RPMI7951 (cell line): ENCODE measurements around the gene PIAS1. TPM values are rescaled to one million over a fixed set of nuclear protein-coding genes. Genes with fewer than 3 reads are reported as not detected.
"Not testable (repeated sequence)": the region's sequence is repeated elsewhere in the genome, so short reads cannot be mapped to it uniquely, and the experiment has no call there.

Experiments
- DNase-seq: peaks from one replicate; pipeline ENCODE4 v3.0.0-alpha.2; 2012; ENCODE audit warnings: low read depth
- total RNA-seq: library from RNA; depleted of rRNA; stranded (reverse); fragments of >200 nt; shearing (Covaris generic); gene quantifications from 2 replicates; pipeline ENCODE4 v1.2.3, GENCODE V29; 2014

Gene PIAS1
- total RNA-seq, 1 experiment from 2014 or later = 38.8 TPM

- no peak for DNase-seq
These were observed 164.2 kb downstream of the PIAS1 start for GRCh38 chr15:68218331-68218730.

- DNase-seq = no peak
These were observed 165.0 kb downstream of the PIAS1 start for GRCh38 chr15:68218847-68219798.

DNA sequence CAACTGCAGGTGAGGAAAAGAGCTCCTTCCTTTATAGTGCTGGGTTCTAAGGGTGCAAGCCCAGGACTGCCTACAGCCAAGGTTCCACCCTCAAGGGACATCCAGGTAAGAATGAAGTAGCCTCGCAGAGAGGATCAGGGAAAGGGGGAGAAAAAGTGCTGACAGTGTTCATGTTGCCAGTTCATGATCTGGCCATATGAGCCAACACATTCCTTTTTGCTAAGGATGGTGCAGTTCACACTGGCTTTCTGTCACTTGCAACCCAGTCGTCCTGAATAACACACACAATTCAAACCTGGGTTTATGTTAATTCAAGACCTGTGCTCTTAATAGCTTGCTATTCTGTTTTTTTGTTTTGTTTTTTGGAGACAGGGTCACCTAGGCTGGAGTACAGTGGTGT is 166.4 kb downstream of the PIAS1 start:
- DNase-seq = no peak

DNA sequence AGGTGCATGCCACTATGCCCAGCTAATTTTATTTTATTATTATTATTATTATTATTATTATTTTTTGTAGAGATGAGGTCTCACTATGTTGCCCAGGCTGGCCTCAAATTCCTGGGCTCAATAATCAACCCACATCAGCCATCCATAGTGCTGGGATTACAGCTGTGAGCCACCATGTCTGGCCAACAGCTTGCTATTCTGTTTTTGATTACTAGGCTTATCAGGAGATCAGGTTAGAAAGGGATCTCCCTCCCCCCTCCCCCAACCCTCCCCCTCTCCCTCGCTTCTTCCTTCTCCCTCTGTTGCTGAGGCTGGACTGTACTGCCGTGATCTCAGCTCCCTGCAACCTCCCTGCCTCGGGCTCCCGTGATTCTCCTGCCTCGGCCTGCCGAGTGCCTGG is 166.9 kb downstream of the PIAS1 start:
- DNase-seq = no peak

- DNase-seq = not testable (repeated sequence)
These were observed 167.7 kb downstream of the PIAS1 start for GRCh38 chr15:68221530-68222431.

- not testable (repeated sequence) for DNase-seq
These were observed 168.3 kb downstream of the PIAS1 start for GRCh38 chr15:68222432-68222743.

GRCh38 chr15:68223171-68223570 is 169.1 kb downstream of the PIAS1 start:
- no peak for DNase-seq

GRCh38 chr15:68224108-68224507 is 170.0 kb downstream of the PIAS1 start:
- DNase-seq = no peak

DNA sequence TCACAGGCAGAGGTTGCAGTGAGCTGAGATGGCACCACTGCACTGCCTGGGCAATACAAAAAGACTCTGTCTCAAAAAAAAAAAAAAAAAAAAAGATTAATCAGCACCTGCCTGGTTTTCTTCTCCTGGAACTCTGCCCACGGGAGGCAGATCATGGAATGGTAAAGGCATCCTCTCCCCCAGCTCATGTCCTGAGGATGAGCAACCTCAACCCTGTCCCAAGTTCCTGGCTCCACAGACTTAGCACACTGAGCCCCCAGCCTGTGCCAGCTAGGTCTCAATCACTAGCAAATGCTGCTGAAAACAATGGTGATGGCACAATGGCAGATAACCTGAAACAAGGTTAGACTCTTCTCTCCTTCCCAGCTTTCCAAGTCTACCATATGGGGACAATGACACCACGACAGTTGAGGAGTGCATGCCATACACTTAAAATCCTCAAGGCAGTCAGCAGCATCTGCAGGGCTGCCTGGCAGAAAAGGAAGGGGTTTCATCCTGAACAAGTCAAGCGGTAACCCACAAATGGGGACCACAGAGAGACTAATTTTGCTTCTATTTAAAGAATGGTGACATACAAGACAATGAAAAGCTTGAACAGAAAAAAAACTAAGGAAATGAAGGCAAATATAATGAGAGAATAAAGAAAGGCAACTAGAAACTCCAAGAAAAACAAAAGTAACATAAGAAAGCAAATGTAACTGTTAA is 170.6 kb downstream of the PIAS1 start:
- no peak for DNase-seq

GRCh38 chr15:68225442-68225841 is 171.3 kb downstream of the PIAS1 start:
- not testable (repeated sequence) for DNase-seq

GRCh38 chr15:68227643-68228142 is 173.6 kb downstream of the PIAS1 start:
- no peak for DNase-seq

DNA sequence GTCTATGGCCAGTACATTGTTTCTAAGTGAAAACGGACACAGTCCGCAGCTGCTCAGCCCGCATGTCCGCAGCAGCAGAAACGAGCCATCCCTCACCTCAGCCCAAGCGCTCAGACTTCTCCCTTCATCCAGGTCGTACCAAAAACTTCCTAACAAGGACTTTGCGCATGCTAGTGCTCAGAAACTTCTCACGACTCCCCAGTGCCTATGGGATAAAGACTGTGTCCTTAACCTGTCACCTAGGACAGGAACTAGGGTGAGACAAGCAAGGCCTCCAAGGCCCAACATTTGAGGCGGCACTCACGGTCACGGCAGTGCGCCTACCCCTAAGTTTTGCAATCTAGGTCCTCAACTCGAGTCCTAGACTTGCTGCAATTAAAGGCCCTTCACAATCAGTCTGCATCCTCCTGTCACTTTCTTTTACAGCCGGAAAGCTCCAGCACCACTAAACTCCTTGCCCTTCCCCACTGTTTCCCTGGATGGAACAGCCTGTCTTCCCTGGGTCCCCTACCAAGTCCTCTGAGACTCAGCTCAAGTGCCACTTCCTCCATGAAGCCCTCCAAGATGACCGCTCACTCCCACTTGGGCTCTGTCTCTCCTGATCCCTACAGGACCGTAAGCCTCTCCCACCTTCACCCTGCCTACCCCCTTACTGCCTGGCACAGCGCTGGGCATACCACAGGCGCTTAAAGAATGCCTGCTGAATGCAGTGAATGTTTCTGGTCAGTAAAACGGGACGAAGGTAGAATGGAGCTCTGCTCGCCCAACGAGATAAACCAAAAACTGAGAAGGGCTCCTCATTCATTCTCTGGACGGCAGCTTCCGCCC is 174.2 kb downstream of the PIAS1 start:
- no peak for DNase-seq

- no peak for DNase-seq
These were observed 174.9 kb downstream of the PIAS1 start for GRCh38 chr15:68228971-68229385.

GRCh38 chr15:68229386-68230156 is 175.5 kb downstream of the PIAS1 start, which contains the start of gene CLN6:
Gene CLN6, minus strand, starts transcription at chr15:68229728. Its CDS starts 144 bp downstream, at chr15:68229584.
- DNase-seq = peak; percentile 82

- DNase-seq = peak; percentile 31
These were observed 176.3 kb downstream of the PIAS1 start for GRCh38 chr15:68230157-68231100.

GRCh38 chr15:68231102-68231818 is 177.1 kb downstream of the PIAS1 start:
- DNase-seq = no peak

DNA sequence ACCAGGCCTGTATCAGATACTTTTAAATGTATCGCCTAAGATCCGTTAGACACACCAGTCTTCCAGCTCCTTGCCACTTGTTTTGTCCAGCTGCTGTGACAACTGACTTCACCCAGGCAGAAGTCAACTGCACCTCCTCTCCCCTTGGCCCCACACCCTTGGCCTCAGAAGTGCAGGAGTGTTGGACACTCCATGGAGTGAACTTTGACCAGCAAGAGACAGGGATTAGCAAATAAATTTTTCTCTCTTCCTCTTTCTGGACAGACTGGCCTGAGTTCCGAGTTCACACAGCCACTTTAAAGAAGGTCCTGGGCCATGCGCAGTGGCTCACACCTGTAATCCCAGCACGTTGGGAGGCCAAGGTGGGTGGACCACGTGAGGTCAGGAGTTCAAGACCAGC is 178.3 kb downstream of the PIAS1 start:
- no peak for DNase-seq

DNA sequence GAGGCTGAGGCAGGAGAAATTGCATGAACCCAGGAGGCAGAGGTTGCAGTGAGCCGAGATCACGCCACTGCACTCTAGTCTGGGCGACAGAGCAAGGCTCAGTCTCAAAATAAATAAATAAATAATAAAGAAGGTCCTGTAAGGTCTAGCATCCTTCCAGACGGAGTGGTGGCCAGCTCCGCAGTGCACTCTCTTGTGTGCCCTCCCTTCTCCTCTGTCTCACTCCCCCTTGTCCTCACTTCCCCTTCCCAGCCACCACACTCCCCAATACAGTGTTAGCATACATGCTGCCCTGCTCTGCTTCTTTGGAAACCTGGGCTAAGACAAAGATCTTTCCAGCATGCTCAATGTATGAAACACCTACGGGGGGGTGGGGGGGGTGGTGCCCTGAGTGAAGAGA is 178.8 kb downstream of the PIAS1 start:
- no peak for DNase-seq
